Astrocyte of the cerebellum (primary cell): ENCODE results near the gene TUBB2B.

Experiments
- DNase-seq: peaks from one replicate; pipeline ENCODE4 v3.0.0-alpha.2; 2011; ENCODE audit warnings: low read depth
- H3K4me3 ChIP-seq: 2 replicates; pipeline ENCODE4 v1.5.1; 2011; ENCODE audit warnings: mild to moderate bottlenecking, low read depth, low read length, moderate library complexity
- CTCF ChIP-seq: IDR thresholded peaks from 2 replicates; pipeline ENCODE4 v1.5.1; 2012; ENCODE audit warnings: low read length, low read depth, moderate library complexity, mild to moderate bottlenecking; ENCODE audit errors: missing control alignments
- in situ Hi-C: cut with HindIII; loops from 2 replicates; pipeline ENCODE4 v1.10.0; 2017; ENCODE audit warnings: low sequenced_read_pairs

TUBB2B gene

GRCh38 chr6:3227363-3228045, at the start of gene TUBB2B:
Gene TUBB2B (minus strand): TSS chr6:3227653. CDS start chr6:3227543, 110 bp downstream.
- no peak for TF ChIP-seq CTCF
- in situ Hi-C loops, result no loop called here
- no peak for DNase-seq
- peak within 1 kb of the TSS; percentile 47 for H3K4me3 ChIP-seq

- TF ChIP-seq CTCF, result no peak
- no peak for DNase-seq
- no peak overlapping the region for H3K4me3 ChIP-seq
- in situ Hi-C loops, result loop anchor here (25.0 kb wide), 1 partner anchor 710 kb away; no protein-coding TSS in a partner anchor
These were observed 49.8 kb upstream of the TUBB2B start for GRCh38 chr6:3277251-3277650.

- in situ Hi-C loops, result loop anchor here (25.0 kb wide), 1 partner anchor 711 kb away; no protein-coding TSS in a partner anchor
- H3K4me3 ChIP-seq, result no peak overlapping the region
- DNase-seq, result no peak
- no peak for TF ChIP-seq CTCF
These were observed 49.0 kb upstream of the TUBB2B start for GRCh38 chr6:3276174-3277167.

GRCh38 chr6:3273707-3274521, 46.5 kb upstream of the TUBB2B start:
- DNase-seq, result no peak
- in situ Hi-C loops, result loop anchor here (5.0 kb wide), 1 partner anchor 443 kb away; no protein-coding TSS in a partner anchor
- no peak overlapping the region for H3K4me3 ChIP-seq
- TF ChIP-seq CTCF, result no peak

- DNase-seq, result no peak
- H3K4me3 ChIP-seq, result no peak overlapping the region
- TF ChIP-seq CTCF, result no peak
- in situ Hi-C loops, result loop anchor here (5.0 kb wide), 1 partner anchor 444 kb away; no protein-coding TSS in a partner anchor
These were observed 45.6 kb upstream of the TUBB2B start for GRCh38 chr6:3272911-3273547.
